LNCAP (cell line): ENCODE measurements around the gene ZCCHC7.

Source experiments
- CTCF ChIP-seq: fragments of 450-650 bp; IDR thresholded peaks from 2 replicates; pipeline ENCODE4 v1.5.1; 2017; ENCODE audit warnings: mild to moderate bottlenecking

Gene ZCCHC7

DNA sequence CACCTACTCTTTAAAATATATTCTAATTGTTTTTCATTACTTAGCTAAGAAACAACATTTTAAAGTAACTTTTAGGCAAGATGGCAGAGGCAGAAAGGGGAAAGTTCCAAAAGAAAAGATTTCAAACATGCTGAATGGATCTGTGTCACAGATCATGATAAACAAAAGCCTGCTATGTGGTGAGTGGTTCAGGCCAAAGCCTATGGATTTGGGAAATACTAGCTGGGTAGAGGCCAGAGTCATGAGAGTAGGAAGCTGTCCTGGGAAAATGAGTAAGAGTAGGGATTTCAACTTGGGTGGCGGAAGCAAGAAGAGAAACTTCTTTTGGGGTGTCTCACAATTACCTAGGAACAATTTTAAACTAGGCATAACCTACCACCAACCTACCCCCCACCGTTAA lies 233.4 kb downstream of the ZCCHC7 start:
- no peak for TF ChIP-seq CTCF

- no peak for TF ChIP-seq CTCF
Observed at GRCh38 chr9:37362430-37362829, 242.1 kb downstream of the ZCCHC7 start.

- no peak for TF ChIP-seq CTCF
Observed at GRCh38 chr9:37363124-37363523, 242.8 kb downstream of the ZCCHC7 start.

GRCh38 chr9:37364136-37364535 lies 243.8 kb downstream of the ZCCHC7 start:
- TF ChIP-seq CTCF: no peak

DNA sequence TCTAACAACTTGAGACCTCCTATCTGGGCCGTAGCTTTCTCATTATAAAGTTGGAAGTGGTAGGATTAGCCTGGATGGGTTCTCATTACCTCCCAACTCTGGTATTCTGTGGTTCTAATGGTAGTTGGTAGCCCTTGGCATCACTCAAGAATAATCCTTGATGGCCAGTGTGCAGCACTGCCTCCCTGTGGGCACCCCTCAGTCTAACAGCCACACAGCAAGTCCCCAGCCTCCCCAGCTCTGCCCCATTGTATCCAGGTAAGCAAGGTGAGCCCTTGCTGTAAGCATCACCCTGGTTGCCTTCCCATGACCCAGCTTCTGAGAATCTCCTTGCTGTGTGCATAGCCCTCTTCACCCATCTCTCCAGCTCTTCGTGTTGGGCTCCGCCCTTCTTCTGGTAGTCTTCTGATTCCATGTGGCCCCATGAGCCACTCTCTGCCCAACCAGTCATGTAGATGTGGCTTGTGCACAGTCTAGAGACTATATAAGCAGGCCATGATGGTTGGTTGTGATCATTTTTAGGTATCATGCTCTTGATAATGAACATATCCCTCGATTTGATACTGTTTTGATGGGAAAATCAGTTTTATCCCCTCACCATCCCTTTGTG lies 244.5 kb downstream of the ZCCHC7 start:
- peak; percentile 19; the same call in 1 of the 2 replicates for TF ChIP-seq CTCF

GRCh38 chr9:37369671-37370070 lies 249.3 kb downstream of the ZCCHC7 start:
- TF ChIP-seq CTCF: no peak

DNA sequence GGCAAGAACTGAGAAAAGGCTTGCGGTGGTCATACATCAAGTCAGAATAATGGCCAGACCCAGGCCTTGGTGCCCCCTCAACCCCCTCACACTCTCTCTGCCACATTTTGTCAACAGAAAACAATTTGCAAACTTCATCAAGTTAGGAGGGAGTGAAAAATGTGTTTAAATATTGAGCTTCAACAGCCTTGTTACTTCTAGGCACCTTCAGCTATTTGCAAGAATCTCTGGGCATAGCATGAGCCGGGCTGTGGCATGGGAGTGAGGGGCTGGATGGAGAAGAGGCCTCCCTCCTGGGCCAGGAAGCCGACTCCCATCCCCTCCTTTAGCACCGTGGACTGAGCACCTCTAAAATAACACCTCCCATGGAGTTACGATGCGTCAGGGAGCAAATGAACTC lies 249.9 kb downstream of the ZCCHC7 start:
- TF ChIP-seq CTCF: no peak
